PFSK-1 (cell line): ENCODE measurements around the gene B3GAT1.

Source experiments
- FOXP2 ChIP-seq: optimal IDR thresholded peaks from 2 replicates; pipeline ENCODE3; 2011; ENCODE audit warnings: borderline replicate concordance, control low read depth, inconsistent platforms; ENCODE audit not compliant: insufficient read depth; ENCODE audit errors: extremely low read length, extremely low read depth
- POLR2AphosphoS5 ChIP-seq: IDR thresholded peaks from 2 replicates; pipeline ENCODE4 v1.6.1; 2012; ENCODE audit warnings: low read depth, mild to moderate bottlenecking, control low read depth, low read length, moderate library complexity
- REST ChIP-seq, 2 experiments: IDR thresholded peaks; 2 replicates each; pipeline versions ENCODE4 v1.6.1 to v1.8.0; 2011 to 2012; ENCODE audit warnings: low read depth in 2 of 2, low read length in 2 of 2, control low read depth in 1 of 2, inconsistent platforms in 1 of 2, mild to moderate bottlenecking in 1 of 2, moderate library complexity in 1 of 2; ENCODE audit not compliant: insufficient read depth in 1 of 2
- SIN3A ChIP-seq: IDR thresholded peaks from 2 replicates; pipeline ENCODE4 v1.6.1; 2012; ENCODE audit warnings: mild to moderate bottlenecking, low read length, moderate library complexity, borderline replicate concordance; ENCODE audit not compliant: insufficient read depth
- TAF1 ChIP-seq: IDR thresholded peaks from 2 replicates; pipeline ENCODE4 v1.6.1; 2012; ENCODE audit warnings: low read length, control low read depth, borderline replicate concordance; ENCODE audit not compliant: insufficient read depth

Gene B3GAT1

GRCh38 chr11:134358856-134359490, 53.1 kb downstream of the B3GAT1 start:
- TF ChIP-seq FOXP2: no peak
- no peak for TF ChIP-seq TAF1
- TF ChIP-seq POLR2AphosphoS5: no peak
- TF ChIP-seq REST (IDR thresholded peaks at IDR 0.05; ENCODE audit: insufficient read depth in 1 of 2, low read depth in 2 of 2, low read length in 2 of 2): no peak
- no peak for TF ChIP-seq SIN3A

GRCh38 chr11:134358165-134358855, 53.7 kb downstream of the B3GAT1 start:
- no peak for TF ChIP-seq POLR2AphosphoS5
- TF ChIP-seq SIN3A: no peak
- no peak for TF ChIP-seq REST (IDR thresholded peaks at IDR 0.05; ENCODE audit: insufficient read depth in 1 of 2, low read depth in 2 of 2, low read length in 2 of 2)
- no peak for TF ChIP-seq FOXP2
- no peak for TF ChIP-seq TAF1

GRCh38 chr11:134357545-134357839, 54.5 kb downstream of the B3GAT1 start:
- TF ChIP-seq TAF1 (no peak), SIN3A (no peak), POLR2AphosphoS5 (no peak), FOXP2 (no peak), REST (IDR thresholded peaks at IDR 0.05; ENCODE audit: insufficient read depth in 1 of 2, low read depth in 2 of 2, low read length in 2 of 2) (no peak)

- TF ChIP-seq SIN3A (no peak), REST (IDR thresholded peaks at IDR 0.05; ENCODE audit: insufficient read depth in 1 of 2, low read depth in 2 of 2, low read length in 2 of 2) (no peak), FOXP2 (no peak), TAF1 (no peak), POLR2AphosphoS5 (no peak)
Measured at GRCh38 chr11:134356656-134357544, 55.1 kb downstream of the B3GAT1 start.
